Brain microvascular endothelial cell (primary cell): ENCODE measurements around the gene PRKN.
"Not testable (repeated sequence)": the region's sequence is repeated elsewhere in the genome, so short reads cannot be mapped to it uniquely, and the experiment has no call there.

Source experiments
- DNase-seq: peaks from one replicate; pipeline ENCODE4 v3.0.0-alpha.2; 2020
- H3K27ac ChIP-seq: fragments of 250-450 bp; sonication (Bioruptor Pico); 2 replicates; pipeline ENCODE4 v1.5.1; 2020; ENCODE audit warnings: mild to moderate bottlenecking, moderate library complexity
- H3K27me3 ChIP-seq: fragments of 250-450 bp; sonication (Bioruptor Pico); replicated peaks from 2 replicates; pipeline ENCODE4 v1.5.1; 2020; ENCODE audit warnings: mild to moderate bottlenecking
- H3K36me3 ChIP-seq: fragments of 250-450 bp; sonication (Bioruptor Pico); replicated peaks from 2 replicates; pipeline ENCODE4 v1.5.1; 2020; ENCODE audit warnings: mild to moderate bottlenecking
- H3K4me3 ChIP-seq: 2 replicates; pipeline ENCODE4 v1.5.1; 2011; ENCODE audit warnings: low read depth, mild to moderate bottlenecking, control low read depth, low read length, moderate library complexity
- in situ Hi-C: cut with HindIII; loops from 2 replicates; pipeline ENCODE4 v1.10.0; 2017; ENCODE audit warnings: low sequenced_read_pairs, low pct_ligation_motif_present
- TF ChIP-seq, protein P1 (sequence below): IDR thresholded peaks from 2 replicates; pipeline ENCODE4 v1.5.1; 2011; ENCODE audit warnings: low read depth, mild to moderate bottlenecking, moderate library complexity, low read length, control low read depth, inconsistent platforms; ENCODE audit errors: missing control alignments

The PRKN gene

DNA sequence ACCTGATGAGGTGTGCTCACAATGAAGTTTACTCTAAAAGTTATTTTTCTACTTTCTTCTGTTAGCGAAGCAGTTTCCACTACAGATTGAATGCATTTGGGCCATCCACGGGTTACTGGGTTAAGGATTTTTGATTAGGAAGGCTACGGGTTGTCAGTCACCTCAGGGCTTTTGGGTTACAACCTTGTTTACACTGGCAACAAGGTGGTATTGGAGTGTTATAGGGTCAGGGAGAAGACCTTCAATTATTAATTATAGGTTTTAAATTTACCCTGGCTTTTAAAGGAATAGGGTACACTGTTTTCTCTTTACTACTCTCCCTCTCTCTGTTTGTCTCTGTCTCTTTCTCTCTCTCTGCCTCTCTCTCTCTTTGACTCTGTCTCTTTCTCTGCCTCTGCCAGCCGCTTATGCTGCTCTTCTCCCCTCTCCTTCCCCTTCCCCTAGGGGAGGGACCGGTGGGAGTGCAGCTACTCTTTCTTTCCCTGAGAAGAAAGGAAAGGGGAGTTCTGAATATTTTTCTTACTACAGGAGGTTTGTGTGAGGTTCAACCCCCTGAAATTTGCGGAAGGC is 1413.5 kb downstream of the PRKN start:
- no peak overlapping the region for H3K27ac ChIP-seq
- H3K27me3 ChIP-seq = no peaks in the 10 kb centered on the region
- in situ Hi-C loops = no loop called here
- no peaks in the 10 kb centered on the region for H3K36me3 ChIP-seq
- DNase-seq = no peak
- TF ChIP-seq, protein P1, sequence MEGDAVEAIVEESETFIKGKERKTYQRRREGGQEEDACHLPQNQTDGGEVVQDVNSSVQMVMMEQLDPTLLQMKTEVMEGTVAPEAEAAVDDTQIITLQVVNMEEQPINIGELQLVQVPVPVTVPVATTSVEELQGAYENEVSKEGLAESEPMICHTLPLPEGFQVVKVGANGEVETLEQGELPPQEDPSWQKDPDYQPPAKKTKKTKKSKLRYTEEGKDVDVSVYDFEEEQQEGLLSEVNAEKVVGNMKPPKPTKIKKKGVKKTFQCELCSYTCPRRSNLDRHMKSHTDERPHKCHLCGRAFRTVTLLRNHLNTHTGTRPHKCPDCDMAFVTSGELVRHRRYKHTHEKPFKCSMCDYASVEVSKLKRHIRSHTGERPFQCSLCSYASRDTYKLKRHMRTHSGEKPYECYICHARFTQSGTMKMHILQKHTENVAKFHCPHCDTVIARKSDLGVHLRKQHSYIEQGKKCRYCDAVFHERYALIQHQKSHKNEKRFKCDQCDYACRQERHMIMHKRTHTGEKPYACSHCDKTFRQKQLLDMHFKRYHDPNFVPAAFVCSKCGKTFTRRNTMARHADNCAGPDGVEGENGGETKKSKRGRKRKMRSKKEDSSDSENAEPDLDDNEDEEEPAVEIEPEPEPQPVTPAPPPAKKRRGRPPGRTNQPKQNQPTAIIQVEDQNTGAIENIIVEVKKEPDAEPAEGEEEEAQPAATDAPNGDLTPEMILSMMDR = no peak
- H3K4me3 ChIP-seq = no peak overlapping the region

DNA sequence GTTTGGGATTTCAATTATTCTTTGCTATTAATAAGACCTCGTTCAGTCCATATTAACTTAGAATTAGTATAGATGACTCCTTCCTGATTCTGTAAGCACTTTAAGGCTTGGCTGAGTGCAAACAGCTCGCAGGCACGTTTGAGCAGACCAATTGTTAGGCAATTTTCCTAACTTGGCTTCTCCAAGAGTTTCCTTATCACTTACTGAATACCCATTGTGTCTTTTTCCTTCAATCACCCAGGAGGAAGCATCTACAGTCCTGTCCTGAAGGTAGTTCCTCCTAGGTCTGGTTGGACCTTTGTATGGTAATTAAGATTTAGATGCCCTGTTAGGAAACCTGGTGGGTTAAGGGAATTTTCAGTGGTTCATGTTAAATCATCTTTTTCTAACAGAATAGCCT is 1414.1 kb downstream of the PRKN start:
- H3K27ac ChIP-seq, H3K36me3 ChIP-seq, H3K27me3 ChIP-seq, in situ Hi-C loops, DNase-seq, H3K4me3 ChIP-seq: not testable (repeated sequence)

DNA sequence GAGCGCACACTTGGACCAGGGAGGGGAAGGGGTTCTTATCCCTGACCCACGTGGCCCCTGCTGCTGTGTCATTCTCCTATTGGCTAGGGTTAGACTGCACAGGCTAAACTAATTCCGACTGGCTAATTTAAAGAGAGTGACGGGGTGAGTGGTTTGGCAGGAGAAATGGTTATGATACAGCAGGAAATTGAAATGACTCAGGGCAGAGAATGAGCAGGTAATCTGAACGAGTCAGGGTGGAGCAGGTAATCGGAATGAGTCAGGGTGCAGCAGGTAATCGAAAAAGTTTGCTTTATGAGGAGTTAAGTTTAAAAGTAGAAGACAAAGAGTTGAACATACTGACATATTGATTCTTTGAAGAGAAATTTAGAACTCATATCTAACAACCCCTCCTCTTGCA is 1417.8 kb downstream of the PRKN start:
- H3K27me3 ChIP-seq, H3K36me3 ChIP-seq, H3K27ac ChIP-seq, in situ Hi-C loops, DNase-seq, H3K4me3 ChIP-seq: not testable (repeated sequence)

DNA sequence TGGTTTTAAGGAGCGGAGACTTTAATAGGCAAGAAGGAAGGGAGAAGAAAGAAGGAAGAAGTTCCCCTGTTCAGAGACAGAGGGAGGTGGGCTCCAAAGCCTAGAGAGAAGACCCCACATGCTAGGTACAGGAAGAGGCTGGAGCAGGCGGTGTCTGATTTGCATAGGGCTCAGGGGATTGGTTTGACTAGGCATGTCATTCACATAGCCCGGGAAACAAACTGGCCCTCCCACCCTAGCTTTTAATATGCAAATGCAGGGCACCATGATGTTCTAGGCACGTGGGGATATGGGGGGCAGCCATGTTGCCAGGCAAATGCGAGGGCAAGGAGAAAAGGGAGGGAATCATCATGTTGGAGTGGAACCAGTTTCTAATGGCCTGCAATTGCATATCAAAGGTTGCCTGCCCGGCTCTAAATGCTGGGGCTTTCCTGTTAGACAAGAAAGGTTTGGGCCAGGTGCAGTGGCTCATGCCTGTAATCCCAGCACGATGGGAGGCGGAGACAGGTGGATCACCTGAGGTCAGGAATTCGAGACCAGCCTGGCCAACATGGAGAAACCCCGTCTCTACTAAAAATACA is 1419.4 kb downstream of the PRKN start:
- Histone ChIP-seq H3K36me3 (no peaks in the 10 kb centered on the region), H3K27ac (no peak overlapping the region), H3K27me3 (no peaks in the 10 kb centered on the region), H3K4me3 (no peak overlapping the region)
- TF ChIP-seq, protein P1 = no peak
- in situ Hi-C loops = no loop called here
- DNase-seq = no peak

DNA sequence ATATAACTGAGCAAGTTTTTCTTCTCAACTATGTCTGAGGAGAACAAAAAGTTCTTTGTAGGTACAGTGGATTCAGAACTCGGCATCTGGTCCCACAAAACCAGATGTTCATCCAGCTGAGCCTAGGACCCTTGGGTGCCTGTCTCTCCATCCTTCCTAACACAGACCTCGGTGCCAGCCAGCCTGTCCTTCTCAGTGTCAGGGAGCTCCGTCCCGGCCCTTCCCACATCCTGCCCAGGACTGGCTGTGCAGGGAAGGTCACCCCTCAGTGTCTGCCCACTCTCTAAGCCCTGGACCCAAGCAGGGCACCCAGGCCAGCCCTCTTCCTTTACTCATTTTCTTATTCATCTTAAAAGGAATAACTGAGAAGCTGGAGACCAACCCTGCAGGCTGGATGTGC is 1421.7 kb downstream of the PRKN start:
- H3K4me3 ChIP-seq = no peak overlapping the region
- TF ChIP-seq, protein P1 = no peak
- no peaks in the 10 kb centered on the region for H3K36me3 ChIP-seq
- no peaks in the 10 kb centered on the region for H3K27me3 ChIP-seq
- in situ Hi-C loops = no loop called here
- DNase-seq = no peak
- no peak overlapping the region for H3K27ac ChIP-seq

DNA sequence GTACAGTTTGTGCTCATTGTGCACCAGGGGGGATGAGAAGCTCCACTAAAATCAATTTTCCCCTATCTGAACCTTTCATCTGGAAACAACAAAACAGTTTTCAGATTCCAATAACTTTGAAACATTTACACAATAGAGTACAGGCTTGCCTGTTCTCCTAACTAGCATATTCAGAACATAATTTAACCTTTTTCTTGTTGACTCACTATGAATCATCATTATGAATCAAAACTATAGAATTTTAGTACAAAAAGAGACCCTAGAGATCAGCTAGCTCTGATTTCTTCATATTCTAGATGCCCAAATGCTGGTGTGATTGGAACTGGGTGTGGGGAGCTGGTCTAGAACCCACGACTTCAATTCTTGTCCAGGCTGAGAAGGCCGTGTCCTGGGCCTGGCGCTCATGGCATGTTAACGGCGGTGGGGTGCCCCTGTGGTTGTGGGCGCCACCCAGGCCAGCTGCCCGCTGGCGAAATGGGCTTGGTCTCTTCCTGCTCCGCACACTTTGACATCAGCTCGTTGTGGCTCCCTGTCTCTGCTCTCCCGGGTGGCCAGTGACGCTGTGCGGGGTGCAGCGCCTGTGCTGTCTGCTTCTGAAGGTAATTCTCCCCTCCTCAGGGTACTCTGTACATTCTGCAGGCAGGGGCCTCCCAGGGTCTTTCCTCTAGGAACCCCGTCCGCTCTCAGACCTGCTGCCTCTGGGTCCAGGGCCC is 1423.8 kb downstream of the PRKN start:
- TF ChIP-seq, protein P1 = no peak
- no peak overlapping the region for H3K4me3 ChIP-seq
- DNase-seq = peak; percentile 6
- H3K36me3 ChIP-seq = no peaks in the 10 kb centered on the region
- peak overlapping the region; percentile 62 for H3K27ac ChIP-seq
- in situ Hi-C loops = no loop called here
- no peaks in the 10 kb centered on the region for H3K27me3 ChIP-seq
